ENCODE data around the gene ZBED1.

The ZBED1 gene

DNA sequence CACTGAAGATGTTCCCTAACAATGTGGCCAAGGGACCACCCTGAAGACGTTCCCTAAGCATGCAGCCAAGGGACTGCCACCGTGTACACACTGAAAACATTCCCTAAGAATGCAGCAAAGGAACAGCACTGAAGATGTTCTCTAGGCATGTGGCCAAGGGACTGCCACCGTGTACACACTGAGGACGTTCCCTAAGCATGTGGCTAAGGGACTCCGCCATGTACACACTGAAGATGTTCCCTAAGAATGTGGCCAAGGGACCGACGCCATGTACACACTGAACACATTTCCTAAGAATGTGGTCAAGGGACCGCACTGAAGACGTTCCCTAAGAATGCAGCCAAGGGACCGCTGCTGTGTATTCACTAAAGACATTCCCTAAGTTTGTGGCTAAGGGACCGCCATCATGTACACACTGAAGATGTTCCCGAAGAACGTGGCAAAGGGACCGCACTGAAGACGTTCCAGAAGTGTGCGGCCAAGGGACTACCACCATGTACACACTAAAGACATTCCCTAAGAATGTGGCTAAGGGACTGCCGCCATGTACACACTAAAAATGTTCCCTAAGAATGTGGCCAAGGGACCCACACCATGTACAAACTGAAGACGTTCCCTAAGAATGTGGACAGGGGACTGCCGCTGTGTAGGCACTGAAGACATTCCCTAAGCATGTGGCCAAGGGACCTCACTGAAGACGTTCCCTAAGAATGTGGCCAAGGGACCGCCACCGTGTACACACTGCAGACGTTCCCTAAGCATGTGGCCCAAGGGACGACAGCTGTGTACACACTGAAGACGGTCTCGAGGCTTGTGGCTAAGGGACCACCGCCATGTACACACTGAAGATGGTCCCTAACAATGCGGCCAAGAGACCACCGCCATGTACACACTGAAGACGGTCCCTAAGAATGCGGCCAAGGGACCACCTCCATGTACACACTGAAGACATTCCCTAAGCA is 54.8 kb downstream of the ZBED1 start:
- no peak for DNase-seq (ENCODE audit: low spot score)
- TF ChIP-seq, protein P1, sequence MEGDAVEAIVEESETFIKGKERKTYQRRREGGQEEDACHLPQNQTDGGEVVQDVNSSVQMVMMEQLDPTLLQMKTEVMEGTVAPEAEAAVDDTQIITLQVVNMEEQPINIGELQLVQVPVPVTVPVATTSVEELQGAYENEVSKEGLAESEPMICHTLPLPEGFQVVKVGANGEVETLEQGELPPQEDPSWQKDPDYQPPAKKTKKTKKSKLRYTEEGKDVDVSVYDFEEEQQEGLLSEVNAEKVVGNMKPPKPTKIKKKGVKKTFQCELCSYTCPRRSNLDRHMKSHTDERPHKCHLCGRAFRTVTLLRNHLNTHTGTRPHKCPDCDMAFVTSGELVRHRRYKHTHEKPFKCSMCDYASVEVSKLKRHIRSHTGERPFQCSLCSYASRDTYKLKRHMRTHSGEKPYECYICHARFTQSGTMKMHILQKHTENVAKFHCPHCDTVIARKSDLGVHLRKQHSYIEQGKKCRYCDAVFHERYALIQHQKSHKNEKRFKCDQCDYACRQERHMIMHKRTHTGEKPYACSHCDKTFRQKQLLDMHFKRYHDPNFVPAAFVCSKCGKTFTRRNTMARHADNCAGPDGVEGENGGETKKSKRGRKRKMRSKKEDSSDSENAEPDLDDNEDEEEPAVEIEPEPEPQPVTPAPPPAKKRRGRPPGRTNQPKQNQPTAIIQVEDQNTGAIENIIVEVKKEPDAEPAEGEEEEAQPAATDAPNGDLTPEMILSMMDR (IDR thresholded peaks at IDR 0.05; ENCODE audit: extremely low read depth, insufficient read depth, missing control alignments) = no peak
- in situ Hi-C loops (cut with MboI; ENCODE audit: low pct_unique_long_range_greater_than_20kb, low sequenced_read_pairs, unreplicated experiment) = no loop called here

- TF ChIP-seq, protein P1 (IDR thresholded peaks at IDR 0.05; ENCODE audit: extremely low read depth, insufficient read depth, missing control alignments) = no peak
- no peak for DNase-seq (ENCODE audit: low spot score)
- in situ Hi-C loops (cut with MboI; ENCODE audit: low pct_unique_long_range_greater_than_20kb, low sequenced_read_pairs, unreplicated experiment) = no loop called here
These were observed 58.1 kb downstream of the ZBED1 start for GRCh38 chrX:2442694-2443093.

DNA sequence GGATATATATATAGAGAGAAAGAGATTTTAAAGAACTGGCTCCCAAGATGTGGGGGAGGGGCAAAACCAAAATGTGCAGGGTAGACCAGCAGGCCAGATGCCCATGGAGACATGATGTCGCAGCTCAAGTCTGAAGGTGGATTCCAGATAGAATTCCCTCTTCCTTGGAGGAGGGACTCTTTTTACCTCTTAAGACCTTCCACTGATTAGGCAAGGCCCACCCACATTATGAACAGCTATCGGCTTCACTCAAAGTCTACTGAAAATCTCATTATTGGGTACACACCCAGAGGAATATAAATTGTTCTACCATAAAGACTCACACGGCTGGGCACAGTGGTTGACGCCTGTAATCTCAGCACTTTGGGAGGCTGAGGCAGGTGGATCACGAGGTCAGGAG is 59.3 kb downstream of the ZBED1 start:
- TF ChIP-seq, protein P1 (IDR thresholded peaks at IDR 0.05; ENCODE audit: extremely low read depth, insufficient read depth, missing control alignments) = no peak
- in situ Hi-C loops (cut with MboI; ENCODE audit: low pct_unique_long_range_greater_than_20kb, low sequenced_read_pairs, unreplicated experiment) = no loop called here
- DNase-seq (ENCODE audit: low spot score) = no peak

GRCh38 chrX:2439613-2440012 is 61.2 kb downstream of the ZBED1 start:
- TF ChIP-seq, protein P1 (IDR thresholded peaks at IDR 0.05; ENCODE audit: extremely low read depth, insufficient read depth, missing control alignments) = no peak
- DNase-seq (ENCODE audit: low spot score) = no peak
- in situ Hi-C loops (cut with MboI; ENCODE audit: low pct_unique_long_range_greater_than_20kb, low sequenced_read_pairs, unreplicated experiment) = no loop called here
